GM12873 (cell line): ENCODE data around the gene SLC10A4.

Experiments used
- CTCF ChIP-seq: IDR thresholded peaks from 2 replicates; pipeline ENCODE4 v1.5.1; 2012; ENCODE audit warnings: low read depth, mild to moderate bottlenecking, moderate library complexity, low read length, control low read depth; ENCODE audit not compliant: insufficient read depth; ENCODE audit errors: missing control alignments

The SLC10A4 gene

GRCh38 chr4:48538358-48538757 is 55.2 kb downstream of the SLC10A4 start:
- TF ChIP-seq CTCF: no peak
